ENCODE data around the gene FAM20A. TPM values are rescaled to one million over a fixed set of nuclear protein-coding genes. Genes with fewer than 3 reads are reported as not detected.
A peak's percentile ranks its signal among the peaks of the same experiment; 100 is the strongest.

The FAM20A gene
- total RNA-seq, 1 donor from 2014 or later: 0.44 TPM

DNA sequence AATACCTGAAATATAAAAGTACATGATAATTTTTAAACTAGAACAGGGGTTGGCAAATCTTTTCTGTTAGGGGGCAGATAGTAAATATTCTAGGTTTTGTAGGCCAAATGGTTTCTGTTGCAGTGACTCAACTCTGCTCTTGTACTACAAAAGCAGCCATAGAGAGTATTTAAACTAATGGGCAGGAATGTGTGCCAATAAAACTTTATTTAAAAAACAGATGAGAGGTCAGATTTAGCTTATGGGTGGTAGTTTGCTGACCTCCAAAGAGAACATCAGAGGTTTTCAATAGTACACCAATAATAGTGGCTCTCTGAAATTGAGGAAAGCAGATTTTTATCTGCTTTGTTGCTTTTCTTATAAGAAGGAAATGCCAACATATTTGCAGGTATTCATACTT lies 15.2 kb upstream of the FAM20A start:
- H3K4me3 Mint-ChIP-seq (ENCODE audit: unreplicated experiment): no peak overlapping the region
- TF ChIP-seq, protein P1, sequence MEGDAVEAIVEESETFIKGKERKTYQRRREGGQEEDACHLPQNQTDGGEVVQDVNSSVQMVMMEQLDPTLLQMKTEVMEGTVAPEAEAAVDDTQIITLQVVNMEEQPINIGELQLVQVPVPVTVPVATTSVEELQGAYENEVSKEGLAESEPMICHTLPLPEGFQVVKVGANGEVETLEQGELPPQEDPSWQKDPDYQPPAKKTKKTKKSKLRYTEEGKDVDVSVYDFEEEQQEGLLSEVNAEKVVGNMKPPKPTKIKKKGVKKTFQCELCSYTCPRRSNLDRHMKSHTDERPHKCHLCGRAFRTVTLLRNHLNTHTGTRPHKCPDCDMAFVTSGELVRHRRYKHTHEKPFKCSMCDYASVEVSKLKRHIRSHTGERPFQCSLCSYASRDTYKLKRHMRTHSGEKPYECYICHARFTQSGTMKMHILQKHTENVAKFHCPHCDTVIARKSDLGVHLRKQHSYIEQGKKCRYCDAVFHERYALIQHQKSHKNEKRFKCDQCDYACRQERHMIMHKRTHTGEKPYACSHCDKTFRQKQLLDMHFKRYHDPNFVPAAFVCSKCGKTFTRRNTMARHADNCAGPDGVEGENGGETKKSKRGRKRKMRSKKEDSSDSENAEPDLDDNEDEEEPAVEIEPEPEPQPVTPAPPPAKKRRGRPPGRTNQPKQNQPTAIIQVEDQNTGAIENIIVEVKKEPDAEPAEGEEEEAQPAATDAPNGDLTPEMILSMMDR (IDR thresholded peaks at IDR 0.05; ENCODE audit: unreplicated experiment): no peak
- no peaks in the 10 kb centered on the region for H3K4me1 Mint-ChIP-seq (ENCODE audit: unreplicated experiment)
- H3K36me3 Mint-ChIP-seq (ENCODE audit: low read depth, unreplicated experiment): no peaks in the 10 kb centered on the region
- DNase-seq (ENCODE audit: low spot score): no peak
- no peaks in the 10 kb centered on the region for H3K27me3 Mint-ChIP-seq (ENCODE audit: unreplicated experiment)
- no peak overlapping the region for H3K27ac Mint-ChIP-seq (ENCODE audit: unreplicated experiment)
- H3K9me3 Mint-ChIP-seq (ENCODE audit: unreplicated experiment): no peaks in the 10 kb centered on the region

DNA sequence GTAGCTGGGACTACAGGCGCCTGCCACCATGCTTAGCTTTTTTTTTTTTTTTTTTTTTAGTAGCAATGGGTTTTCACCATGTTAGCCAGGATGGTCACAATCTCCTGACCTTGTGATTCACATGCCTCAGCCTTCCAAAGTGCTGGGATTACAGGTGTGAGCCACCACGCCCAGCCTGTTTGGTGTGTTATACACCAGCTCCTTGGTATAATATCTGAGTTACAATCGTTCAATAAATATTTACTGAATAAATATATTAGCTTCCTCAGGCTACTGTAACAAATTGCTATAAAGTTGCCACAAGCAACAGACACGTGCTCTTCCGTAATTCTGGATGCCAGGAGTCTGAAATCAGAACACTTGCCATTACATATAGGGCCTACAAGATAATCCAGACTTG lies 13.6 kb upstream of the FAM20A start:
- Mint-ChIP-seq H3K27me3 (ENCODE audit: unreplicated experiment) (no peaks in the 10 kb centered on the region), H3K27ac (ENCODE audit: unreplicated experiment) (no peak overlapping the region), H3K9me3 (ENCODE audit: unreplicated experiment) (peaks cover 5% of the 10 kb centered on the region), H3K4me1 (ENCODE audit: unreplicated experiment) (no peaks in the 10 kb centered on the region), H3K36me3 (ENCODE audit: low read depth, unreplicated experiment) (no peaks in the 10 kb centered on the region), H3K4me3 (ENCODE audit: unreplicated experiment) (no peak overlapping the region)
- no peak for DNase-seq (ENCODE audit: low spot score)
- TF ChIP-seq, protein P1 (IDR thresholded peaks at IDR 0.05; ENCODE audit: unreplicated experiment): no peak

DNA sequence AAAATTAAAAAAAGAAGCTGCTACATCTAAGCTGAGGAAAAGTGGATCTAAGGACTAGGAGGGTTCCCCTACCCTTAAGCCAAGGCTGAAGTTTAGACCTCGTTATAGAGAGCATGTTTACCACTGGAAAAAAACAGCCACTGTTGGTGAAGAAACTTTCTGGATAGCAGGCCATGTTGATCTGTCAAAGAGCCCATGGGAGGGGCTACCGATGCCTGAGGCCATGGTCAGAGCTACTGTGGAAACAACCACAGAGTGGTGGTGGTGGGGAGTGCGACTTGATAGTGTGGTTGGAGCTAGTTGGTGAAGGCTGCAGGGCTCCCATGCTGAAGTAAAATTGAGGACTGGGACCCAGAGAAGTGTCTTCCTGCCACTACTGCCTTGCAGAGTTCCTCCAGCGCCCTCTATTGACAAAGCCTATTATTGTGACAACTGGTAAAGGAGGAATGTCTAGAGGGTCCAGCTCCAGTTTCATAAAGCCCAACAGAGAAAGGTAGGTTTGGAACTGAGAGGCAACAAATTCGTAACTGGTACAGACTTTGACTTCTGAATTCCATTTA lies 12.7 kb upstream of the FAM20A start:
- Mint-ChIP-seq H3K27ac (ENCODE audit: unreplicated experiment) (no peak overlapping the region), H3K36me3 (ENCODE audit: low read depth, unreplicated experiment) (no peaks in the 10 kb centered on the region), H3K4me3 (ENCODE audit: unreplicated experiment) (no peak overlapping the region), H3K9me3 (ENCODE audit: unreplicated experiment) (peaks cover 5% of the 10 kb centered on the region), H3K27me3 (ENCODE audit: unreplicated experiment) (no peaks in the 10 kb centered on the region), H3K4me1 (ENCODE audit: unreplicated experiment) (no peaks in the 10 kb centered on the region)
- TF ChIP-seq, protein P1 (IDR thresholded peaks at IDR 0.05; ENCODE audit: unreplicated experiment): peak; percentile 66
- DNase-seq (ENCODE audit: low spot score): peak; percentile 70

DNA sequence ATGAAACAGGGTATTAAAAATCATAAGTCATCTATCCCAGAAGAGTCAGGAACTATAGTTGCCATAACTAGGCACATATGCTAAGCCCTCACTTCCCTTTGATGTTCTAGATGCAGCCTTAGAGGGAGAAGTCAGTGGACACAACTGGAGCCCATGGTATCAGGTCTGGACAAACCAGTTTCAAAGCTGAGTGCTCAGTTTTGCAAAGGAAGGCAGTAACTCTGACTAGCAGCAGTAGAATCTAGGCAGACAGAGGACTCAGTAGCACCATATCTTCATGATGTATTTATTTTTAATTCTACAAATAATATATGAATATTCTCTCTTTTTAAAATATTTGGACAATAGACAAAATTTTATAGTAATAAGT lies 11.7 kb upstream of the FAM20A start:
- Mint-ChIP-seq H3K36me3 (ENCODE audit: low read depth, unreplicated experiment) (no peaks in the 10 kb centered on the region), H3K27ac (ENCODE audit: unreplicated experiment) (no peak overlapping the region), H3K9me3 (ENCODE audit: unreplicated experiment) (peaks cover 5% of the 10 kb centered on the region), H3K4me1 (ENCODE audit: unreplicated experiment) (no peaks in the 10 kb centered on the region), H3K27me3 (ENCODE audit: unreplicated experiment) (no peaks in the 10 kb centered on the region), H3K4me3 (ENCODE audit: unreplicated experiment) (no peak overlapping the region)
- DNase-seq (ENCODE audit: low spot score): no peak
- TF ChIP-seq, protein P1 (IDR thresholded peaks at IDR 0.05; ENCODE audit: unreplicated experiment): no peak

DNA sequence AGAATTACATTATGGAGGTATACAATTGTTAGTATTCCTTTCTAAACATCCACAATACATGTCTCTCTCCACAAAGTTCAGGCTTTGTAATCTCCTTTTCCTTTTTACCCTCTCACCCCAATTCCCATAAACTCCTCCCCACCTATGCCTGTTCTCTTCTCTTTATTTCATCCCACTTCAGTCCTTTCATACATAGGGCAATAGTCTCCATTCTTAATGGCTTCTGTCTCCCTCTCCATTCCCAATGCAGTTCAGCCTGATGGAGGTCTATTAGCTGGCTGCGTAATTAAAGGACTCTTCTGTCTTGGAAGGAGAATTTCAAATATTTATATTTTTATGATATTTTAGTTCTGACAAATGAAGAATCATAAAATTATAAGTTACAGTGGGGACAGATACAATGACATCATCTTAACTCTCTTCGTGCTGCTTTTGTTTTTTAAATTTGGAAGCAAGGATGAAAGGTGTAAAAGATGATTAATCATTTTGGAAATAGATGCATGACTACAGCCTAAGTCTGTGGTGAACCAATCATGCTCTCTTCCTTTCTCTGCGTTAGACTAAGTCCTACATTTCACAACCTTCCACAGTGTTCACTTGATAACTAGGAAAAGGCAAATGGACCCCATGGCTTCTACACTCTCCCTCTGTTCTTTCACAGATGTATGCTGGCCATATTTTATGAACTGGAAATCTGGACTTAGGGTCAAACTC lies 11.2 kb upstream of the FAM20A start:
- TF ChIP-seq, protein P1 (IDR thresholded peaks at IDR 0.05; ENCODE audit: unreplicated experiment): no peak
- no peak for DNase-seq (ENCODE audit: low spot score)
- Mint-ChIP-seq H3K27ac (ENCODE audit: unreplicated experiment) (no peak overlapping the region), H3K27me3 (ENCODE audit: unreplicated experiment) (no peaks in the 10 kb centered on the region), H3K4me3 (ENCODE audit: unreplicated experiment) (no peak overlapping the region), H3K4me1 (ENCODE audit: unreplicated experiment) (no peaks in the 10 kb centered on the region), H3K9me3 (ENCODE audit: unreplicated experiment) (peaks cover 5% of the 10 kb centered on the region), H3K36me3 (ENCODE audit: low read depth, unreplicated experiment) (no peaks in the 10 kb centered on the region)
